B cell (primary cell): ENCODE data around the gene DRD2. TPM values are rescaled to one million over a fixed set of nuclear protein-coding genes. Genes with fewer than 3 reads are reported as not detected.

ENCODE experiments used
- ATAC-seq: fragments of 200-7000 bp; cut with Tn5 transposase; one replicate; pipeline ENCODE4 v1.10.0; 2021; ENCODE audit warnings: low read depth, mild to moderate bottlenecking, moderate number of reproducible peaks, moderate library complexity
- CTCF ChIA-PET: fragments of 350-600 bp; sonication (Branson Sonifier 250); formaldehyde crosslinking; loops from one replicate; lab custom pipeline; 2021; ENCODE audit warnings: antibody characterized with exemption, inconsistent platforms; lab: Charles Lee
- POLR2A ChIA-PET: fragments of 350-600 bp; sonication (Branson Sonifier 250); formaldehyde crosslinking; loops from one replicate; lab custom pipeline; 2021; ENCODE audit warnings: antibody characterized with exemption; lab: Charles Lee
- DNase-seq: peaks from one replicate; pipeline ENCODE4 v3.0.0; 2013
- H2AFZ ChIP-seq: 2 replicates; pipeline ENCODE4 v1.6.1; 2012; ENCODE audit warnings: mild to moderate bottlenecking, low read depth, low read length; ENCODE audit not compliant: insufficient read depth, poor library complexity, severe bottlenecking
- H3K27ac ChIP-seq, 2 donors: 1 replicate in 1 of 2; 2 replicates in 1 of 2; pipeline ENCODE4 v1.5.1; 2012 to 2013; ENCODE audit warnings: low read length in 2 of 2, mild to moderate bottlenecking in 2 of 2, moderate library complexity in 1 of 2
- H3K27me3 ChIP-seq, 4 experiments: fragments of 200-600 bp in 1 of 4; sonication (generic) in 1 of 4; replicated peaks in 1 of 4; 1 replicate in 2 of 4; 2 replicates in 2 of 4; pipeline versions ENCODE4 v1.6.1 to v1.7.0; 2013 to 2016; ENCODE audit warnings: low read length in 3 of 4, mild to moderate bottlenecking in 2 of 4, mixed read lengths in 1 of 4, moderate library complexity in 1 of 4; ENCODE audit not compliant: insufficient read depth in 4 of 4, control insufficient read depth in 3 of 4; ENCODE audit errors: control extremely low read depth in 1 of 4
- H3K36me3 ChIP-seq, 2 experiments: replicated peaks in 1 of 2; 1 replicate in 1 of 2; 2 replicates in 1 of 2; pipeline versions ENCODE4 v1.6.1 to v1.7.1; 2013; ENCODE audit warnings: low read length in 1 of 2; ENCODE audit not compliant: insufficient read depth in 2 of 2, control insufficient read depth in 1 of 2; ENCODE audit errors: control extremely low read depth in 1 of 2, extremely low read depth in 1 of 2
- H3K4me1 ChIP-seq, 2 donors: fragments of 200-600 bp in 1 of 2; sonication (generic) in 1 of 2; 1 replicate in 1 of 2; 2 replicates in 1 of 2; pipeline versions ENCODE4 v1.5.1 to v1.6.1; 2013 to 2017; ENCODE audit warnings: low read length in 2 of 2; ENCODE audit not compliant: control insufficient read depth in 2 of 2, insufficient read depth in 2 of 2
- H3K4me2 ChIP-seq: replicated peaks from 2 replicates; pipeline ENCODE3; 2012; ENCODE audit warnings: mild to moderate bottlenecking, low read depth, low read length; ENCODE audit not compliant: poor library complexity, severe bottlenecking
- H3K4me3 ChIP-seq, 5 experiments: fragments of 200-600 bp in 1 of 5; sonication (generic) in 1 of 5; 1 replicate in 3 of 5; 2 replicates in 2 of 5; pipeline versions ENCODE4 v1.5.1 to v1.7.0; 2011 to 2016; ENCODE audit warnings: low read length in 4 of 5, mild to moderate bottlenecking in 4 of 5, low read depth in 2 of 5, control low read depth in 1 of 5, moderate library complexity in 1 of 5; ENCODE audit not compliant: insufficient read depth in 1 of 5; ENCODE audit errors: control extremely low read depth in 1 of 5, extremely low read depth in 1 of 5
- H3K79me2 ChIP-seq: fragments of 200-600 bp; sonication (generic); one replicate; pipeline ENCODE4 v1.6.0; 2016; ENCODE audit warnings: low read length; ENCODE audit not compliant: control insufficient read depth, insufficient read depth
- H3K9ac ChIP-seq: fragments of 200-600 bp; sonication (generic); 2 replicates; pipeline ENCODE4 v1.6.1; 2017; ENCODE audit warnings: mild to moderate bottlenecking, low read length, moderate library complexity
- H3K9me3 ChIP-seq, 3 donors: one replicate each; pipeline versions ENCODE4 v1.6.1 to v1.7.1; 2013; ENCODE audit warnings: low read length in 2 of 3; ENCODE audit not compliant: control insufficient read depth in 2 of 3, insufficient read depth in 1 of 3; ENCODE audit errors: control extremely low read depth in 1 of 3
- H4K20me1 ChIP-seq: 2 replicates; pipeline ENCODE4 v1.6.0; 2012; ENCODE audit warnings: mild to moderate bottlenecking, low read length; ENCODE audit not compliant: insufficient read depth, control insufficient read depth, poor library complexity, severe bottlenecking
- H3K27ac Mint-ChIP-seq: one replicate; pipeline ENCODE4 v1.8.0; 2021; ENCODE audit warnings: mixed read lengths
- H3K27me3 Mint-ChIP-seq: one replicate; pipeline ENCODE4 v1.8.0; 2021; ENCODE audit warnings: mixed read lengths
- H3K4me1 Mint-ChIP-seq: one replicate; pipeline ENCODE4 v1.8.0; 2021; ENCODE audit warnings: mixed read lengths
- H3K4me3 Mint-ChIP-seq: one replicate; pipeline ENCODE4 v1.8.0; 2021; ENCODE audit warnings: mixed read lengths
- H3K9me3 Mint-ChIP-seq: one replicate; pipeline ENCODE4 v1.8.0; 2022; ENCODE audit warnings: mixed read lengths; ENCODE audit not compliant: insufficient read depth
- CTCF ChIP-seq: fragments of 200-600 bp; IDR thresholded peaks from one replicate; pipeline ENCODE4 v1.8.0; 2022; ENCODE audit warnings: antibody characterized with exemption, mild to moderate bottlenecking
- EZH2 ChIP-seq: IDR thresholded peaks from 2 replicates; pipeline ENCODE4 v1.6.1; 2012; ENCODE audit warnings: borderline replicate concordance, low read depth, mild to moderate bottlenecking, moderate library complexity, low read length; ENCODE audit not compliant: insufficient read depth, poor library complexity, severe bottlenecking
- WGBS: methylation state at CpG from one replicate; pipeline ENCODE4 v1.1.5; 2013; ENCODE audit warnings: missing lambda C conversion rate; ENCODE audit not compliant: insufficient coverage; 5-methylcytosine and 5-hydroxymethylcytosine counted together
- intact Hi-C: fragments of 100-400 bp; cut with micrococcal nuclease; formaldehyde crosslinking; loops from one replicate; pipeline ENCODE4 v1.10.0; 2022
- polyA plus RNA-seq: library from polyadenylated mRNA; depleted of rRNA; stranded (reverse); fragments of >200 nt; gene quantifications from 2 replicates; pipeline ENCODE4 v1.2.3, GENCODE V29; 2012
- total RNA-seq, 2 donors: library from RNA; stranded (reverse); fragments of 120-200 nt in 1 of 2; gene quantifications; 1 replicate in 1 of 2; 2 replicates in 1 of 2; pipeline versions ENCODE4 v1.2.3 to v1.2.4, GENCODE V29; 2013 to 2022

DRD2 gene
- total and polyA plus RNA-seq, 2 donors (not counting 1 experiment from before 2014, with no cell fraction given) = not detected

GRCh38 chr11:113454455-113454854 lies 20.7 kb downstream of the DRD2 start:
- ChIA-PET CTCF (no interaction called here), POLR2A (no interaction called here)
- Mint-ChIP-seq H3K4me3 (no peak overlapping the region), H3K9me3 (no peaks in the 10 kb centered on the region), H3K27me3 (peaks cover 14% of the 10 kb centered on the region), H3K27ac (no peak overlapping the region), H3K4me1 (no peaks in the 10 kb centered on the region)
- intact Hi-C loops = no loop called here
- no peak for TF ChIP-seq CTCF
- TF ChIP-seq EZH2 = no peak
- Histone ChIP-seq H3K9me3 (no peaks in the 10 kb centered on the region), H3K4me2 (no peak overlapping the region), H3K4me3 (no peak overlapping the region), H3K36me3 (no peaks in the 10 kb centered on the region), H3K79me2 (no peaks in the 10 kb centered on the region), H2AFZ (no peak overlapping the region), H3K27me3 (no peaks in the 10 kb centered on the region), H4K20me1 (no peaks in the 10 kb centered on the region), H3K27ac (no peak overlapping the region), H3K4me1 (no peaks in the 10 kb centered on the region), H3K9ac (no peak overlapping the region)
- ATAC-seq (no peak), DNase-seq (no peak)
- no CpG with 5 or more reads among the region's 2 CpGs for WGBS

- POLR2A ChIA-PET = no interaction called here
- Mint-ChIP-seq H3K4me3 (no peak overlapping the region), H3K27ac (no peak overlapping the region), H3K4me1 (no peaks in the 10 kb centered on the region), H3K9me3 (no peaks in the 10 kb centered on the region), H3K27me3 (peaks cover 27% of the 10 kb centered on the region)
- no peak overlapping the region for H3K4me2 ChIP-seq
- no peak overlapping the region for H3K9ac ChIP-seq
- no peaks in the 10 kb centered on the region for H3K36me3 ChIP-seq
- WGBS = 95% methylated on average over 3 of the region's 6 CpGs
- no peaks in the 10 kb centered on the region for H3K4me1 ChIP-seq
- H2AFZ ChIP-seq = no peak overlapping the region
- no peak overlapping the region for H3K4me3 ChIP-seq
- H3K27ac ChIP-seq = no peak overlapping the region
- intact Hi-C loops = no loop called here
- CTCF ChIA-PET = interaction anchor here (1.0 kb wide), 1 partner anchor 83 kb away, joined by 4 read pairs; no protein-coding TSS in a partner anchor
- H3K9me3 ChIP-seq = no peaks in the 10 kb centered on the region
- H3K27me3 ChIP-seq = no peaks in the 10 kb centered on the region
- DNase-seq (no peak), ATAC-seq (no peak)
- H4K20me1 ChIP-seq = no peaks in the 10 kb centered on the region
- no peak for TF ChIP-seq EZH2
- TF ChIP-seq CTCF = no peak
- H3K79me2 ChIP-seq = no peaks in the 10 kb centered on the region
Measured at GRCh38 chr11:113449743-113450142, 25.5 kb downstream of the DRD2 start.
